Measurements from ENCODE around the gene EIF2B5. TPM values are rescaled to one million over a fixed set of nuclear protein-coding genes. Genes with fewer than 3 reads are reported as not detected.

Gene EIF2B5
- total and polyA plus RNA-seq, 2 of the 13 experiments (the other 11 are each of a cell fraction or from before 2014, with no cell fraction given), result 38.4 to 60.2 TPM

DNA sequence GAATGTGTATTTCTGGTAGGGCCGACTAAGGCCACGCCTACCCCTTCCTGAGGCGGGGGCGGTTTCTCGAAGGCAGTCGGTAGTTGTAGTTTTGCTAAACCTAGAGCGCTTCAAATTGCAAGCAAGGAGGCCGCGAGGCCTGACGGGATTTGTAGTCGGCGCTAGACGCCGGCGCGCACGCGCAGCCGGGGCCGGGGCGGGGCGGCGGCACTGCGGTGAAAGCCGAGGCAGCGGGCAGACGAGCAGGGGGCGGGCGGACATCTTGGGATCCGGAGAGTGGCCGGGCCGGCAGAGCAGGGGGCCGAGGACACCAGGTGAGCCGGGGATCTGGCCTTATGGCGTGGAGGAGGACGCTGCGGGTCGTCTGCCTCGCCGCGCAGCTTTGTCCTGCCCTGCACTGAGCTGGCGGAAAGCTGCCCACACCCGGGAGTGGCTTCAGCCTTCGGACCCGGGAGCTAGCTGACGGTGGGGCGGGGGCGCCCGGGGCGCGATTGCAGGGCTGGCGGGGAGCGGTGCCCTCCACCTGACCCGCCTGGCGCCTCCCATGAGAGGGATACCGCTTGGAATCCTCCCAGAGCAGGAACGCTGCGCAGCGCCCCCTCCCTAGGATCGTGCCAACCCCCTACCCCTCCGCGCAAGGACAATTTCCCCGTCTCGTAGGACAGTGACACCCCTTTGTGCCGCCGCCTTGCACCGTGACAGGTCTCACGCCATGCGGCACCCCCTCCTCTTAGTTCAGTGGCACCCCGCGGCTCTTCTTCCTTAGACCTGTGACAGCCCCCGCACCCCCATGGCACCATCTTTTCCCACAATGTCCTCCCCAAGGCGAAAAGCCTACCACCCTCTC lies 39.7 kb downstream of the EIF2B5 start, which contains the start of gene AP2M1 (continued):
- TF ChIP-seq ZBTB1 (CRISPR knock-in tag; IDR thresholded peaks at IDR 0.05; ENCODE audit: borderline replicate concordance), result no peak
- no peak for TF ChIP-seq MLLT10 (CRISPR knock-in tag; IDR thresholded peaks at IDR 0.05)
- TF ChIP-seq, protein P1, sequence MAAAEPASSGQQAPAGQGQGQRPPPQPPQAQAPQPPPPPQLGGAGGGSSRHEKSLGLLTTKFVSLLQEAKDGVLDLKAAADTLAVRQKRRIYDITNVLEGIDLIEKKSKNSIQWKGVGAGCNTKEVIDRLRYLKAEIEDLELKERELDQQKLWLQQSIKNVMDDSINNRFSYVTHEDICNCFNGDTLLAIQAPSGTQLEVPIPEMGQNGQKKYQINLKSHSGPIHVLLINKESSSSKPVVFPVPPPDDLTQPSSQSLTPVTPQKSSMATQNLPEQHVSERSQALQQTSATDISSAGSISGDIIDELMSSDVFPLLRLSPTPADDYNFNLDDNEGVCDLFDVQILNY (CRISPR knock-in tag; conservative IDR thresholded peaks at IDR 0.05), result no peak
- TF ChIP-seq, protein P2, sequence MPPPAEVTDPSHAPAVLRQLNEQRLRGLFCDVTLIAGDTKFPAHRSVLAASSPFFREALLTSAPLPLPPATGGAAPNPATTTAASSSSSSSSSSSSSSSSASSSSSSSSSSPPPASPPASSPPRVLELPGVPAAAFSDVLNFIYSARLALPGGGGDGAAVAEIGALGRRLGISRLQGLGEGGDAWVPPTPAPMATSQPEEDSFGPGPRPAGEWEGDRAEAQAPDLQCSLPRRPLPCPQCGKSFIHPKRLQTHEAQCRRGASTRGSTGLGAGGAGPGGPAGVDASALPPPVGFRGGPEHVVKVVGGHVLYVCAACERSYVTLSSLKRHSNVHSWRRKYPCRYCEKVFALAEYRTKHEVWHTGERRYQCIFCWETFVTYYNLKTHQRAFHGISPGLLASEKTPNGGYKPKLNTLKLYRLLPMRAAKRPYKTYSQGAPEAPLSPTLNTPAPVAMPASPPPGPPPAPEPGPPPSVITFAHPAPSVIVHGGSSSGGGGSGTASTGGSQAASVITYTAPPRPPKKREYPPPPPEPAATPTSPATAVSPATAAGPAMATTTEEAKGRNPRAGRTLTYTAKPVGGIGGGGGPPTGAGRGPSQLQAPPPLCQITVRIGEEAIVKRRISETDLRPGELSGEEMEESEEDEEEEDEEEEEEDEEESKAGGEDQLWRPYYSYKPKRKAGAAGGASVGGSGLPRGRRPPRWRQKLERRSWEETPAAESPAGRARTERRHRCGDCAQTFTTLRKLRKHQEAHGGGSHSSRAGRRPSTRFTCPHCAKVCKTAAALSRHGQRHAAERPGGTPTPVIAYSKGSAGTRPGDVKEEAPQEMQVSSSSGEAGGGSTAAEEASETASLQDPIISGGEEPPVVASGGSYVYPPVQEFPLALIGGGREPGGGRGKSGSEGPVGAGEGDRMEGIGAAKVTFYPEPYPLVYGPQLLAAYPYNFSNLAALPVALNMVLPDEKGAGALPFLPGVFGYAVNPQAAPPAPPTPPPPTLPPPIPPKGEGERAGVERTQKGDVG (CRISPR knock-in tag; IDR thresholded peaks at IDR 0.05; ENCODE audit: borderline replicate concordance), result no peak
- TF ChIP-seq U2AF1 (optimal IDR thresholded peaks at IDR 0.05; ENCODE audit: low read depth, low read length), result no peak
- TF ChIP-seq, protein P3, sequence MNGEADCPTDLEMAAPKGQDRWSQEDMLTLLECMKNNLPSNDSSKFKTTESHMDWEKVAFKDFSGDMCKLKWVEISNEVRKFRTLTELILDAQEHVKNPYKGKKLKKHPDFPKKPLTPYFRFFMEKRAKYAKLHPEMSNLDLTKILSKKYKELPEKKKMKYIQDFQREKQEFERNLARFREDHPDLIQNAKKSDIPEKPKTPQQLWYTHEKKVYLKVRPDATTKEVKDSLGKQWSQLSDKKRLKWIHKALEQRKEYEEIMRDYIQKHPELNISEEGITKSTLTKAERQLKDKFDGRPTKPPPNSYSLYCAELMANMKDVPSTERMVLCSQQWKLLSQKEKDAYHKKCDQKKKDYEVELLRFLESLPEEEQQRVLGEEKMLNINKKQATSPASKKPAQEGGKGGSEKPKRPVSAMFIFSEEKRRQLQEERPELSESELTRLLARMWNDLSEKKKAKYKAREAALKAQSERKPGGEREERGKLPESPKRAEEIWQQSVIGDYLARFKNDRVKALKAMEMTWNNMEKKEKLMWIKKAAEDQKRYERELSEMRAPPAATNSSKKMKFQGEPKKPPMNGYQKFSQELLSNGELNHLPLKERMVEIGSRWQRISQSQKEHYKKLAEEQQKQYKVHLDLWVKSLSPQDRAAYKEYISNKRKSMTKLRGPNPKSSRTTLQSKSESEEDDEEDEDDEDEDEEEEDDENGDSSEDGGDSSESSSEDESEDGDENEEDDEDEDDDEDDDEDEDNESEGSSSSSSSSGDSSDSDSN (CRISPR knock-in tag; IDR thresholded peaks at IDR 0.05), result peak; percentile 67
- no peak for TF ChIP-seq TCF12 (IDR thresholded peaks at IDR 0.05)
- no peak for TF ChIP-seq TCF12 (CRISPR knock-in tag; IDR thresholded peaks at IDR 0.05)
- TF ChIP-seq, protein P4, sequence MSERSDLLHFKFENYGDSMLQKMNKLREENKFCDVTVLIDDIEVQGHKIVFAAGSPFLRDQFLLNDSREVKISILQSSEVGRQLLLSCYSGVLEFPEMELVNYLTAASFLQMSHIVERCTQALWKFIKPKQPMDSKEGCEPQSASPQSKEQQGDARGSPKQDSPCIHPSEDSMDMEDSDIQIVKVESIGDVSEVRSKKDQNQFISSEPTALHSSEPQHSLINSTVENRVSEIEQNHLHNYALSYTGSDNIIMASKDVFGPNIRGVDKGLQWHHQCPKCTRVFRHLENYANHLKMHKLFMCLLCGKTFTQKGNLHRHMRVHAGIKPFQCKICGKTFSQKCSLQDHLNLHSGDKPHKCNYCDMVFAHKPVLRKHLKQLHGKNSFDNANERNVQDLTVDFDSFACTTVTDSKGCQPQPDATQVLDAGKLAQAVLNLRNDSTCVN (CRISPR knock-in tag; IDR thresholded peaks at IDR 0.05; ENCODE audit: borderline replicate concordance), result no peak
- peak; percentile 93 for TF ChIP-seq YY1 (IDR thresholded peaks at IDR 0.05; ENCODE audit: insufficient read depth, insufficient replicate concordance, low read depth, low read length)
- TF ChIP-seq RXRB (CRISPR knock-in tag; IDR thresholded peaks at IDR 0.05; ENCODE audit: borderline replicate concordance), result peak; percentile 22; the same call in 1 of the 2 replicates
- TF ChIP-seq MED1 (CRISPR knock-in tag; IDR thresholded peaks at IDR 0.05), result peak; percentile 36; the same call in 1 of the 2 replicates
- TF ChIP-seq, protein P5, sequence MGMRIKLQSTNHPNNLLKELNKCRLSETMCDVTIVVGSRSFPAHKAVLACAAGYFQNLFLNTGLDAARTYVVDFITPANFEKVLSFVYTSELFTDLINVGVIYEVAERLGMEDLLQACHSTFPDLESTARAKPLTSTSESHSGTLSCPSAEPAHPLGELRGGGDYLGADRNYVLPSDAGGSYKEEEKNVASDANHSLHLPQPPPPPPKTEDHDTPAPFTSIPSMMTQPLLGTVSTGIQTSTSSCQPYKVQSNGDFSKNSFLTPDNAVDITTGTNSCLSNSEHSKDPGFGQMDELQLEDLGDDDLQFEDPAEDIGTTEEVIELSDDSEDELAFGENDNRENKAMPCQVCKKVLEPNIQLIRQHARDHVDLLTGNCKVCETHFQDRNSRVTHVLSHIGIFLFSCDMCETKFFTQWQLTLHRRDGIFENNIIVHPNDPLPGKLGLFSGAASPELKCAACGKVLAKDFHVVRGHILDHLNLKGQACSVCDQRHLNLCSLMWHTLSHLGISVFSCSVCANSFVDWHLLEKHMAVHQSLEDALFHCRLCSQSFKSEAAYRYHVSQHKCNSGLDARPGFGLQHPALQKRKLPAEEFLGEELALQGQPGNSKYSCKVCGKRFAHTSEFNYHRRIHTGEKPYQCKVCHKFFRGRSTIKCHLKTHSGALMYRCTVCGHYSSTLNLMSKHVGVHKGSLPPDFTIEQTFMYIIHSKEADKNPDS (CRISPR knock-in tag; IDR thresholded peaks at IDR 0.05), result no peak
- TF ChIP-seq MAFF (IDR thresholded peaks at IDR 0.05; ENCODE audit: low read depth, low read length), result no peak
- no peak; the same call in none of the 2 replicates for TF ChIP-seq ZNF768 (CRISPR knock-in tag; IDR thresholded peaks at IDR 0.05)
- no peak for TF ChIP-seq ZNF350 (CRISPR knock-in tag; IDR thresholded peaks at IDR 0.05; ENCODE audit: borderline replicate concordance, low read depth)
- peak; percentile 78 for TF ChIP-seq SIX4 (CRISPR knock-in tag; IDR thresholded peaks at IDR 0.05)
- TF ChIP-seq GATAD1 (CRISPR knock-in tag; IDR thresholded peaks at IDR 0.05), result peak; percentile 52
